Effector memory CD8-positive, alpha-beta T cell (primary cell): ENCODE data around the gene DAB2IP.

Source experiments
- ATAC-seq: fragments of 150-1000 bp; cut with Tn5 transposase; replicated peaks from 2 replicates; pipeline ENCODE4 v1.10.0; 2021; ENCODE audit warnings: mild to moderate bottlenecking, moderate library complexity
- DNase-seq, 3 experiments: peaks; one replicate each; pipeline ENCODE4 v3.0.0; 2021
- H3K27ac Mint-ChIP-seq, 2 donors: one replicate each; pipeline ENCODE4 v1.8.0; 2022; ENCODE audit warnings: mild to moderate bottlenecking in 2 of 2, mixed read lengths in 2 of 2, moderate library complexity in 2 of 2
- H3K27me3 Mint-ChIP-seq, 2 donors: one replicate each; pipeline ENCODE4 v1.8.0; 2022; ENCODE audit warnings: mixed read lengths in 2 of 2
- H3K36me3 Mint-ChIP-seq: one replicate; pipeline ENCODE4 v1.8.0; 2022; ENCODE audit warnings: mild to moderate bottlenecking, moderate library complexity, mixed read lengths; ENCODE audit not compliant: insufficient read depth
- H3K4me1 Mint-ChIP-seq, 2 donors: one replicate each; pipeline ENCODE4 v1.8.0; 2022; ENCODE audit warnings: low read depth in 2 of 2, mixed read lengths in 2 of 2
- H3K4me3 Mint-ChIP-seq, 2 donors: one replicate each; pipeline ENCODE4 v1.8.0; 2022; ENCODE audit warnings: mild to moderate bottlenecking in 2 of 2, mixed read lengths in 2 of 2, moderate library complexity in 2 of 2
- H3K9me3 Mint-ChIP-seq, 2 donors: one replicate each; pipeline ENCODE4 v1.8.0; 2022; ENCODE audit warnings: mixed read lengths in 2 of 2
- total RNA-seq, 9 experiments: gene quantifications; one replicate each; lab custom pipeline; 2026; lab: John Stamatoyannopoulos, UW

Gene DAB2IP
- 0.10 to 9.5 (median 0.96) reads per million in 9 experiments for total RNA-seq

GRCh38 chr9:121651295-121652020, at the start of gene DAB2IP:
TSS of gene DAB2IP (plus strand) at chr9:121651634. CDS start at chr9:121651776, 142 bp downstream.
- peak within 1 kb of the TSS; percentile 77 to 78 for H3K4me3 Mint-ChIP-seq
- H3K9me3 Mint-ChIP-seq, result no peaks in the 10 kb centered on the region

GRCh38 chr9:121603028-121603427, 48.4 kb upstream of the DAB2IP start:
- no peak overlapping the region for H3K4me3 Mint-ChIP-seq
- peaks cover 0 to 16% of the 10 kb centered on the region in 2 donors for H3K4me1 Mint-ChIP-seq
- no peak overlapping the region for H3K27ac Mint-ChIP-seq
- H3K36me3 Mint-ChIP-seq, result no peaks in the 10 kb centered on the region
- no peak for DNase-seq
- no peaks in the 10 kb centered on the region for H3K9me3 Mint-ChIP-seq
- no peak for ATAC-seq
- H3K27me3 Mint-ChIP-seq, result peaks cover 58 to 85% of the 10 kb centered on the region in 2 donors

More at GRCh38 chr9:121651295-121652020, at the start of gene DAB2IP:
- ATAC-seq (peak; percentile 31), DNase-seq (no peak)
- Mint-ChIP-seq H3K27ac (no peak within 1 kb of the TSS), H3K36me3 (no peaks in the 10 kb centered on the region), H3K4me1 (peaks cover 13 to 15% of the 10 kb centered on the region in 2 donors), H3K27me3 (peaks cover 83 to 95% of the 10 kb centered on the region in 2 donors)

GRCh38 chr9:121604242-121604641, 47.2 kb upstream of the DAB2IP start:
- no peak for DNase-seq
- Mint-ChIP-seq H3K4me1 (peaks cover 0 to 14% of the 10 kb centered on the region in 2 donors), H3K36me3 (no peaks in the 10 kb centered on the region), H3K4me3 (no peak overlapping the region), H3K27me3 (peaks cover 64 to 87% of the 10 kb centered on the region in 2 donors), H3K9me3 (no peaks in the 10 kb centered on the region), H3K27ac (no peak overlapping the region)
- no peak for ATAC-seq

- Mint-ChIP-seq H3K4me1 (peaks cover 0 to 14% of the 10 kb centered on the region in 2 donors), H3K27ac (no peak overlapping the region), H3K4me3 (no peak overlapping the region), H3K36me3 (no peaks in the 10 kb centered on the region), H3K27me3 (peaks cover 68 to 91% of the 10 kb centered on the region in 2 donors), H3K9me3 (no peaks in the 10 kb centered on the region)
- DNase-seq (no peak), ATAC-seq (no peak)
Measured at GRCh38 chr9:121604654-121605053, 46.8 kb upstream of the DAB2IP start.

GRCh38 chr9:121607434-121608167, 43.8 kb upstream of the DAB2IP start:
- DNase-seq (no peak), ATAC-seq (no peak)
- H3K36me3 Mint-ChIP-seq, result no peaks in the 10 kb centered on the region
- no peaks in the 10 kb centered on the region for H3K9me3 Mint-ChIP-seq
- H3K4me1 Mint-ChIP-seq, result peaks cover 5 to 15% of the 10 kb centered on the region in 2 donors
- H3K4me3 Mint-ChIP-seq, result no peak overlapping the region
- H3K27ac Mint-ChIP-seq, result peak overlapping the region in 1 of 2 donors; percentile 64
- peaks cover 61 to 81% of the 10 kb centered on the region in 2 donors for H3K27me3 Mint-ChIP-seq

- DNase-seq, result no peak
- peaks cover 64 to 81% of the 10 kb centered on the region in 2 donors for H3K27me3 Mint-ChIP-seq
- H3K36me3 Mint-ChIP-seq, result no peaks in the 10 kb centered on the region
- no peak overlapping the region for H3K4me3 Mint-ChIP-seq
- H3K4me1 Mint-ChIP-seq, result peaks cover 9 to 17% of the 10 kb centered on the region in 2 donors
- no peak for ATAC-seq
- H3K27ac Mint-ChIP-seq, result peak overlapping the region in 1 of 2 donors; percentile 64
- no peaks in the 10 kb centered on the region for H3K9me3 Mint-ChIP-seq
Measured at GRCh38 chr9:121608168-121608853, 43.1 kb upstream of the DAB2IP start.

- Mint-ChIP-seq H3K4me1 (peaks cover 12 to 19% of the 10 kb centered on the region in 2 donors), H3K36me3 (peaks cover 4% of the 10 kb centered on the region), H3K27ac (no peak overlapping the region), H3K27me3 (peaks cover 61 to 72% of the 10 kb centered on the region in 2 donors), H3K9me3 (no peaks in the 10 kb centered on the region), H3K4me3 (no peak overlapping the region)
- no peak for DNase-seq
- ATAC-seq, result no peak
Measured at GRCh38 chr9:121609822-121610637, 41.4 kb upstream of the DAB2IP start.

- H3K4me3 Mint-ChIP-seq, result no peak overlapping the region
- no peak overlapping the region for H3K27ac Mint-ChIP-seq
- H3K27me3 Mint-ChIP-seq, result peaks cover 61 to 73% of the 10 kb centered on the region in 2 donors
- ATAC-seq (no peak), DNase-seq (no peak)
- peaks cover 4% of the 10 kb centered on the region for H3K36me3 Mint-ChIP-seq
- H3K9me3 Mint-ChIP-seq, result no peaks in the 10 kb centered on the region
- H3K4me1 Mint-ChIP-seq, result peaks cover 12 to 19% of the 10 kb centered on the region in 2 donors
Measured at GRCh38 chr9:121610638-121610953, 40.8 kb upstream of the DAB2IP start.

- DNase-seq, result no peak
- no peak for ATAC-seq
- peaks cover 60 to 80% of the 10 kb centered on the region in 2 donors for H3K27me3 Mint-ChIP-seq
- peak overlapping the region; percentile 11 to 27 for H3K4me3 Mint-ChIP-seq
- H3K27ac Mint-ChIP-seq, result no peak overlapping the region
- no peaks in the 10 kb centered on the region for H3K9me3 Mint-ChIP-seq
- H3K4me1 Mint-ChIP-seq, result peaks cover 12 to 14% of the 10 kb centered on the region in 2 donors
- H3K36me3 Mint-ChIP-seq, result peaks cover 4% of the 10 kb centered on the region
Measured at GRCh38 chr9:121612511-121612998, 38.9 kb upstream of the DAB2IP start.

- Mint-ChIP-seq H3K27me3 (peaks cover 54 to 75% of the 10 kb centered on the region in 2 donors), H3K4me3 (peak overlapping the region; percentile 23 to 27), H3K36me3 (peaks cover 4% of the 10 kb centered on the region), H3K4me1 (peaks cover 9 to 12% of the 10 kb centered on the region in 2 donors), H3K27ac (no peak overlapping the region), H3K9me3 (no peaks in the 10 kb centered on the region)
- ATAC-seq, result no peak
- no peak for DNase-seq
Measured at GRCh38 chr9:121613009-121613752, 38.3 kb upstream of the DAB2IP start.

- Mint-ChIP-seq H3K27ac (no peak overlapping the region), H3K9me3 (no peaks in the 10 kb centered on the region), H3K4me1 (peaks cover 9 to 12% of the 10 kb centered on the region in 2 donors), H3K4me3 (no peak overlapping the region), H3K27me3 (peaks cover 33 to 48% of the 10 kb centered on the region in 2 donors), H3K36me3 (peaks cover 7% of the 10 kb centered on the region)
- no peak for DNase-seq
- ATAC-seq, result no peak
Measured at GRCh38 chr9:121616123-121616755, 35.2 kb upstream of the DAB2IP start.

GRCh38 chr9:121618504-121618903, 32.9 kb upstream of the DAB2IP start:
- Mint-ChIP-seq H3K27ac (no peak overlapping the region), H3K4me3 (no peak overlapping the region), H3K9me3 (no peaks in the 10 kb centered on the region), H3K4me1 (peaks cover under 1% of the 10 kb centered on the region in 2 donors), H3K27me3 (peaks cover 24 to 41% of the 10 kb centered on the region in 2 donors), H3K36me3 (peaks cover 7% of the 10 kb centered on the region)
- DNase-seq, result no peak
- no peak for ATAC-seq
